Inflammatory macrophage treated with lipopolysaccharide for 4 hours (primary cell): ENCODE results near the gene TLL2.

Experiments
- DNase-seq: peaks from one replicate; pipeline ENCODE4 v3.0.0-alpha.2; 2020

Gene TLL2

GRCh38 chr10:96460316-96460715, 53.4 kb downstream of the TLL2 start:
- DNase-seq = no peak

GRCh38 chr10:96457341-96457740, 56.4 kb downstream of the TLL2 start:
- DNase-seq = no peak

GRCh38 chr10:96456296-96456840, 57.4 kb downstream of the TLL2 start:
- no peak for DNase-seq

GRCh38 chr10:96453856-96454583, 59.7 kb downstream of the TLL2 start:
- DNase-seq = no peak

GRCh38 chr10:96452494-96453153, 61.1 kb downstream of the TLL2 start:
- DNase-seq = no peak

- DNase-seq = no peak
Measured at GRCh38 chr10:96450529-96451207, 63.1 kb downstream of the TLL2 start.

- DNase-seq = no peak
Measured at GRCh38 chr10:96448558-96448957, 65.2 kb downstream of the TLL2 start.

GRCh38 chr10:96448021-96448457, 65.7 kb downstream of the TLL2 start:
- no peak for DNase-seq

GRCh38 chr10:96446966-96447596, 66.6 kb downstream of the TLL2 start:
- DNase-seq = no peak

- DNase-seq = no peak
Measured at GRCh38 chr10:96441987-96442643, 71.6 kb downstream of the TLL2 start.

GRCh38 chr10:96441322-96441885, 72.3 kb downstream of the TLL2 start:
- no peak for DNase-seq

- DNase-seq = peak; percentile 55
Measured at GRCh38 chr10:96440361-96441292, 73.1 kb downstream of the TLL2 start.

- DNase-seq = no peak
Measured at GRCh38 chr10:96439725-96440124, 74.0 kb downstream of the TLL2 start.

- no peak for DNase-seq
Measured at GRCh38 chr10:96436035-96436434, 77.7 kb downstream of the TLL2 start.

GRCh38 chr10:96431211-96431970, 82.3 kb downstream of the TLL2 start:
- no peak for DNase-seq

GRCh38 chr10:96427291-96427690, 86.4 kb downstream of the TLL2 start:
- no peak for DNase-seq

- no peak for DNase-seq
Measured at GRCh38 chr10:96422525-96422924, 91.2 kb downstream of the TLL2 start.

- no peak for DNase-seq
Measured at GRCh38 chr10:96421995-96422394, 91.7 kb downstream of the TLL2 start.

- DNase-seq = no peak
Measured at GRCh38 chr10:96420228-96421009, 93.3 kb downstream of the TLL2 start.

GRCh38 chr10:96419351-96419750, 94.4 kb downstream of the TLL2 start:
- no peak for DNase-seq
